Thyroid gland (tissue), 4 donors: ENCODE measurements around the gene NPSR1. TPM values are rescaled to one million over a fixed set of nuclear protein-coding genes. Genes with fewer than 3 reads are reported as not detected.

Experiments used
- DNase-seq, 2 donors: peaks; one replicate each; pipeline ENCODE4 v3.0.0-alpha.2; 2019
- H3K27ac ChIP-seq, 3 donors: fragments of 200-600 bp; sonication (generic); 1 replicate in 2 of 3; 2 replicates in 1 of 3; pipeline ENCODE4 v1.5.1; 2016 to 2019; ENCODE audit warnings: mild to moderate bottlenecking in 1 of 3, moderate library complexity in 1 of 3
- H3K27me3 ChIP-seq: fragments of 200-600 bp; sonication (generic); one replicate; pipeline ENCODE4 v1.5.1; 2019
- H3K36me3 ChIP-seq, 2 donors: fragments of 200-600 bp; sonication (generic); one replicate each; pipeline ENCODE4 v1.5.1; 2016 to 2019
- H3K4me1 ChIP-seq, 2 donors: fragments of 200-600 bp; sonication (generic); one replicate each; pipeline ENCODE4 v1.5.1; 2017 to 2019
- H3K4me3 ChIP-seq, 3 donors: fragments of 200-600 bp; sonication (generic); replicated peaks in 1 of 3; 1 replicate in 2 of 3; 2 replicates in 1 of 3; pipeline ENCODE4 v1.5.1; 2016; ENCODE audit warnings: mild to moderate bottlenecking in 1 of 3
- H3K9me3 ChIP-seq: fragments of 200-600 bp; sonication (generic); one replicate; pipeline ENCODE4 v1.5.1; 2017
- POLR2A ChIP-seq, 2 donors: fragments of 450-650 bp; IDR thresholded peaks; one replicate each; pipeline ENCODE4 v1.6.1; 2017; ENCODE audit warnings: antibody characterized with exemption in 2 of 2, mild to moderate bottlenecking in 2 of 2, moderate library complexity in 1 of 2
- WGBS, 2 donors: methylation state at CpG; one replicate each; pipeline ENCODE4 v1.1.5; 2017; 5-methylcytosine and 5-hydroxymethylcytosine counted together
- intact Hi-C: fragments of 100-400 bp; cut with DNase I; formaldehyde crosslinking; loops from one replicate; pipeline ENCODE4 v1.15.1; 2023
- total RNA-seq, 4 donors: library from RNA; depleted of rRNA; stranded (reverse); fragments of >200 nt; gene quantifications; one replicate each; pipeline ENCODE4 v1.2.3, GENCODE V29; 2016
- TF ChIP-seq, protein P1 (sequence below), 6 experiments: fragments of 200-600 bp in 3 of 6; fragments of 450-650 bp in 3 of 6; sonication (generic) in 3 of 6; IDR thresholded peaks; one replicate each; pipeline ENCODE4 v1.5.1; 2016 to 2019; ENCODE audit warnings: antibody characterized with exemption in 6 of 6, mild to moderate bottlenecking in 2 of 6, inconsistent platforms in 1 of 6, moderate library complexity in 1 of 6

The NPSR1 gene
- total RNA-seq, 4 donors from 2014 or later = not detected

DNA sequence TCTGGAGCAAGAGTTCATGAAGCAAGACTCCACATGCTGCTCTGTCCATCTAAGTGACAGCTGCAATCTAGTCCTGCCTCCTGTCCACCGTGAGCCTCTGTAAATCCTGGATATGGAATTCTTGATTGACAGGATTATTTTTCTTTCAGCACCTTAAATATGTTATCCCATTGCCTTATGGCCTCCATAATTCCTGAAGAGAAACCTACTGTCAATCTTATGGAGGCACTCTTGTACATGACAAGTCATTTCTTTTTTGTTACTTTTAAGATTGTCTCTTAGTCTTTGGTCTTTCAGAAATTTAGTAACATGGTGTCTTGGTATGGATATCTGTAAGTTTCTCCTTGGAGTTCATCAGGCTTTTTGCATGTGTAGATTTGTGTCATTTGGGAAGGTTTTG, 82.8 kb downstream of the NPSR1 start:
- WGBS, 2 donors = 63 to 83% methylated on average over 1 of the region's 1 CpG
- intact Hi-C loops = no loop called here
- no peaks in the 10 kb centered on the region for H3K4me1 ChIP-seq
- H3K4me3 ChIP-seq = no peak overlapping the region
- no peaks in the 10 kb centered on the region for H3K27me3 ChIP-seq
- no peak for TF ChIP-seq POLR2A (IDR thresholded peaks at IDR 0.05)
- TF ChIP-seq, protein P1, sequence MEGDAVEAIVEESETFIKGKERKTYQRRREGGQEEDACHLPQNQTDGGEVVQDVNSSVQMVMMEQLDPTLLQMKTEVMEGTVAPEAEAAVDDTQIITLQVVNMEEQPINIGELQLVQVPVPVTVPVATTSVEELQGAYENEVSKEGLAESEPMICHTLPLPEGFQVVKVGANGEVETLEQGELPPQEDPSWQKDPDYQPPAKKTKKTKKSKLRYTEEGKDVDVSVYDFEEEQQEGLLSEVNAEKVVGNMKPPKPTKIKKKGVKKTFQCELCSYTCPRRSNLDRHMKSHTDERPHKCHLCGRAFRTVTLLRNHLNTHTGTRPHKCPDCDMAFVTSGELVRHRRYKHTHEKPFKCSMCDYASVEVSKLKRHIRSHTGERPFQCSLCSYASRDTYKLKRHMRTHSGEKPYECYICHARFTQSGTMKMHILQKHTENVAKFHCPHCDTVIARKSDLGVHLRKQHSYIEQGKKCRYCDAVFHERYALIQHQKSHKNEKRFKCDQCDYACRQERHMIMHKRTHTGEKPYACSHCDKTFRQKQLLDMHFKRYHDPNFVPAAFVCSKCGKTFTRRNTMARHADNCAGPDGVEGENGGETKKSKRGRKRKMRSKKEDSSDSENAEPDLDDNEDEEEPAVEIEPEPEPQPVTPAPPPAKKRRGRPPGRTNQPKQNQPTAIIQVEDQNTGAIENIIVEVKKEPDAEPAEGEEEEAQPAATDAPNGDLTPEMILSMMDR (IDR thresholded peaks at IDR 0.05) = no peak
- DNase-seq = no peak
- no peaks in the 10 kb centered on the region for H3K36me3 ChIP-seq
- H3K9me3 ChIP-seq = no peaks in the 10 kb centered on the region
- H3K27ac ChIP-seq = no peak overlapping the region

DNA sequence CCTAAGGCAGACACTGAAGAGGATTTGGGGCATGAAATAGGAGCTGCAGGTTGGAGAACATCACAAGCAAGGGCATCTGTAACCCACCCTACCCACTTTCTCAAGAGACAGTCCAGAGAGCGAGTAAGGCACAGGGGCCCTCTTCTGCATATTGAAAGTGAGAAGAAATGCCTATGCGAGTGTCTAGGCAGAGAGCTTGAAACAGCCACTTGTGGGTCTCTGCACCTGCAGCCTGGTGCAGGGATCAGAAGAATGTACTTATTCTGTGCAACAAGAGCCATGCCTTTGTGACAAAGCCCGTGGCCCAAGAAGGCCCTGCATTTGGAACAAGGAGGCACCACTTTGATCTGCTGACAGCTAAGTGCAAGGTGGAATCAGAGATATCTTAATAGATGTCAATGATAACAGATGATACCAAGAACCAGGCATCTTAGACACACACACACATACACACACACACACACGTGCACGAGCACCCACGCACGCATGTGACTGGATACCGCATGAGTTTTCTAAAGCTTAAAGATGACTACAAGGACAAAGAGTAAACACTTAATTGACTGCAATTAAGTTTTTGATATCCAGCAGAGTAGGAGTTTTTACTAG, 89.3 kb downstream of the NPSR1 start:
- Histone ChIP-seq H3K9me3 (no peaks in the 10 kb centered on the region), H3K36me3 (no peaks in the 10 kb centered on the region), H3K27ac (no peak overlapping the region), H3K4me3 (no peak overlapping the region), H3K27me3 (no peaks in the 10 kb centered on the region), H3K4me1 (no peaks in the 10 kb centered on the region)
- intact Hi-C loops = no loop called here
- TF ChIP-seq POLR2A (IDR thresholded peaks at IDR 0.05) = no peak
- TF ChIP-seq, protein P1 (IDR thresholded peaks at IDR 0.05) = no peak
- 75 to 79% methylated on average over 8 of the region's 8 CpGs for WGBS, 2 donors
- DNase-seq = no peak

DNA sequence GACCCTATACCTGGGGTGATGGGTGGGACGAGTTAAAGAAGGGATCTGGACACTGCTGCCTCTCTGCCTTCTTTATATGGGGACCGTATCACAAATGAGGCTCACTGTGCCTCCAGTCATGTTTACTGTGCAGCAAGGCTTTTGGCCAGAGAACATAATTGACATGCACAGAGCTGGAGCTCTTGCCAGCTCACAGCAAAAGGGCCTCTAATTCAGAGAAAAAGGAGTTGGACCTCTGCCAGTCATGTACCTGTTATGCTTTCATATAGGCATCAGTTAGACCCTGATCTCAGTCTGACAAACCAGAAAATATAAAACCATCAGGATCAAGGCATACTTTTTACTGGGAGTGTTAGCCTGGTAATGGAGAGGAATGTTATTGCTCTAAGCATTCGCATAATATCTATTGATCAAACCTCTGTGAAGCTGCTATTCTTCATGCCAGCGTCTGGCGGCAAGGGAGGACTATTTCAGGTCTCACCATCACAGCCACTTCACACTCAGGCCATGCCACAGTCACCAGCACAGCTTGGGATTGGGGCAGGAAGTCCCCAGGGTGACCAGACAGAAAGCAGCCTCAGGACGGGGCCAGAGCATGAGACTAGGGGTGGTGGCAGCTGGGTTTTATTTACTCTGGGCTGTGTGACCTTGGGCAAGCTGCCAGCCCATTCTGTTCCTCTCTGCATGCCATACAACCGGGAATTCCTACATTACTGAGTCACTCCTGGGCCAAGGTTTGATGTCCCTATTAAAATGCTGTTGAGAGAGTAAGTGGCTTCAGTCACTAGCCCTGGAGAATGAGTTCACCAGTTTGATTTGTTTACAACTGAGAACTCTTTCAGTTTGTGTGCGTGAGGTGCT, 90.1 kb downstream of the NPSR1 start:
- no peaks in the 10 kb centered on the region for H3K4me1 ChIP-seq
- 32 to 42% methylated on average over 7 of the region's 8 CpGs for whole genome bisulfite sequencing, 2 donors
- H3K4me3 ChIP-seq = no peak overlapping the region
- H3K27ac ChIP-seq = no peak overlapping the region
- no peaks in the 10 kb centered on the region for H3K9me3 ChIP-seq
- intact Hi-C loops = no loop called here
- no peaks in the 10 kb centered on the region for H3K36me3 ChIP-seq
- DNase-seq = peak; percentile 12 to 46
- H3K27me3 ChIP-seq = no peaks in the 10 kb centered on the region
- TF ChIP-seq, protein P1 (IDR thresholded peaks at IDR 0.05) = no peak
- TF ChIP-seq POLR2A (IDR thresholded peaks at IDR 0.05) = no peak

DNA sequence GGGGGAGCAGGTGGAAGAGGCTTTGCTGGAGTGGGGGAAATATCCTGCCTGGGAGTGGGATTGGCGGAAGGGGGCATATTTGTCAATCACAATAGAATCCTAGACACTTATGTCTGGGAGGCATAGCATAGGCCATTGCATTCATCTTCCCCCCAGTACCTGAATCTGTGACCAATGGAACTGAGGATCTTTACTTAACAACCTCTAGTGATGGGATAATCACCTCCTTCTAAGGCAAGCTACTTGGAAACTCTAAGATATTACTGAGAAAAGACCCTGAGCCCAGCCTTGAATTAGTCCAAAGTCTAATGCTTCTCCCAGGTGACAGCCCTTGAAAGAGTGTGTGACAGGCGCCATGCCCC, 90.7 kb downstream of the NPSR1 start:
- WGBS, 2 donors = 91 to 94% methylated on average over 2 of the region's 2 CpGs
- Histone ChIP-seq H3K27ac (no peak overlapping the region), H3K36me3 (no peaks in the 10 kb centered on the region), H3K4me1 (no peaks in the 10 kb centered on the region), H3K4me3 (no peak overlapping the region), H3K9me3 (no peaks in the 10 kb centered on the region), H3K27me3 (no peaks in the 10 kb centered on the region)
- intact Hi-C loops = no loop called here
- DNase-seq = no peak
- no peak for TF ChIP-seq POLR2A (IDR thresholded peaks at IDR 0.05)
- TF ChIP-seq, protein P1 (IDR thresholded peaks at IDR 0.05) = no peak

DNA sequence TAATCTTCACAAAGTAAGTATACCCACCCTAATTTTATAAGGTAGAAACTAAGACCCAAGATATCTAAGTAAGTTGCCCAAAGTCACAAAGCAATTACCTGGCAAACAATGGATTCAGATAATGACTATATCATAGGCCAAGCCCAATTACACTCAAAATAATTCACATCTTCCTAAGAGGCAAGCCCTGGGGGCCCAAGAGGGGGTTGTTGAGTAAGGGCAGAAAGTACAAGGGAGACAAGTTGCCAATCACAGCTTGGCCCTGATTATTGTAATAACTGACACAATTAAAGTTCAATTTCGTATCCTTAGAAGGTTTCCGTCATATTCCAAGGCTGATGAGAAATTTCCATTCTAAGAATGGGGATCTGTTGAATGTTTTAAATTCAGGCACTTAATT, 91.4 kb downstream of the NPSR1 start:
- no peaks in the 10 kb centered on the region for H3K27me3 ChIP-seq
- intact Hi-C loops = no loop called here
- DNase-seq = no peak
- no peaks in the 10 kb centered on the region for H3K9me3 ChIP-seq
- no peaks in the 10 kb centered on the region for H3K4me1 ChIP-seq
- TF ChIP-seq POLR2A (IDR thresholded peaks at IDR 0.05) = no peak
- TF ChIP-seq, protein P1 (IDR thresholded peaks at IDR 0.05) = no peak
- no peak overlapping the region for H3K4me3 ChIP-seq
- H3K36me3 ChIP-seq = no peaks in the 10 kb centered on the region
- no peak overlapping the region for H3K27ac ChIP-seq
- WGBS, 2 donors = 90 to 91% methylated on average over 2 of the region's 2 CpGs
